Measurements from ENCODE around the gene GDF3.
"Not testable (repeated sequence)": the region's sequence is repeated elsewhere in the genome, so short reads cannot be mapped to it uniquely, and the experiment has no call there.

GDF3 gene

DNA sequence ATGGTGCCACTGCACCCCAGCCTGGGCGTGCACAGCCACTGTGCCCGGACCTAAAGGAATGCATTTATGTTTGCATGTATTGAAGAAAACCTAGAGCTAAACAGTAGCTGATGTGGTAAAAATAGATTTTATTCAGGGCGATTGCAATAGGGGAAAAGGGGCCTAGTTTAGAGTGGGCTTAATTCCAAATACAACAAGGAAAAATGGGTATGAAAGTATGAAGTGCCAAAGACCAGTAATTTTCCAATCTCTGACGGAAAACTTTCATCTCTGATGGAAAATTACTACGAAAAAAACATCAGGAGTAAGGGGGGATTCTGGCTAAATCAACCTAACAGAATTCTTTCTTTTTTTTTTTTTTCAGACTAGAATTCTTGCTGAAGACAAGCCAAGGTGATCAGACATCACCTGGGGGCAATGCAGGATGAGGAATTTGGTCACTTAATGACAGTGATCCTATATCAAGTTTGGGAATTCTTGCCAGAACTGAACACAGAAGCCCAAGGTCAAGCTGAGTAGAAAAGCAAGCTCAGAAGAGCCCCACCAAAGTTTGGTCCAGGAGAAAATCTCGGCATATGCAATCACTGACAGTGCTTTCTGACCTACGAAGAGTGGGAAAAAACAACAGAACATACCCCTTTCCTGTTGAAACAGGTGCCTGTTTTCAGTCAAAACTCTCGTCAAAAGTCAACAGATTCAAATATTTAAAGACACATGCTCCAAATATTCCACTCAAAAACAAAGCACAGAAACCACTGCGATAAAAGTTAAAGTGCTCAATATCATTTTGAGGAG is 16.1 kb downstream of the GDF3 start:
- Histone ChIP-seq H2AFZ (ENCODE audit: low read depth, low read length, severe bottlenecking) (no peak overlapping the region), H3K27me3 (ENCODE audit: low read length) (no peaks in the 10 kb centered on the region)

DNA sequence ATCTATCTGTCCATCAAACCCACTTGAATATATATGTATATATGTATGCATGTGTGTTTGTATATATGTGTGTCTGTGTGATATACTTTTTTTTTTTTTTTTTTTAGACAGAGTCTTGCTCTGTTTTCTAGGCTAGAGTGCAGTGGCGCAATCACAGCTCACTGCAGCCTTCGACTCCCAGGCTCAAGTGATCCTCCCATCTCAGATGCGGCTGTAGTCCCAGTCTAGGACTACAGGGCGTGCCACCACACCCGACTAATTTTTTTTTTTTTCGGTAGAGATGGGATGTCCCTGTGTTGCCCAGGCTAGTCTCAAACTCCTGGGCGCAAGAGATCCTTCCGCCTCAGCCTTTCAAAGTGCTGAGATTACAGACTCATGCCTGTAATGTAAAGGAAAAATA is 16.8 kb downstream of the GDF3 start:
- Histone ChIP-seq H3K27ac (ENCODE audit: low read depth, low read length) (no peak overlapping the region), H3K9me3 (ENCODE audit: insufficient read depth, low read length) (no peaks in the 10 kb centered on the region), H3K9me2 (replicated peaks; ENCODE audit: insufficient read depth, low read length) (no peaks in the 10 kb centered on the region), H3K9ac (ENCODE audit: low read length) (no peak overlapping the region), H3K36me3 (ENCODE audit: low read length) (no peaks in the 10 kb centered on the region), H4K20me1 (ENCODE audit: low read depth, low read length) (no peaks in the 10 kb centered on the region), H3K27me3 (ENCODE audit: low read length) (no peaks in the 10 kb centered on the region), H3K4me3 (ENCODE audit: insufficient read depth, low read length, poor library complexity, severe bottlenecking) (no peak overlapping the region), H2AFZ (ENCODE audit: low read depth, low read length, severe bottlenecking) (no peak overlapping the region), H3F3A (ENCODE audit: insufficient read depth) (no peaks in the 10 kb centered on the region), H3K79me2 (ENCODE audit: insufficient read depth, low read length) (no peaks in the 10 kb centered on the region), H3K4me2 (ENCODE audit: low read depth, low read length, poor library complexity, severe bottlenecking) (no peak overlapping the region)
- TF ChIP-seq EZH2phosphoT487 (conservative IDR thresholded peaks at IDR 0.05; ENCODE audit: low read length) (no peak), CTCF (IDR thresholded peaks at IDR 0.05; ENCODE audit: insufficient read depth, low read length, poor library complexity, severe bottlenecking) (no peak)

More for the DNA sequence above, 16.1 kb downstream of the GDF3 start:
- Histone ChIP-seq H3F3A (ENCODE audit: insufficient read depth) (no peaks in the 10 kb centered on the region), H3K9me3 (ENCODE audit: insufficient read depth, low read length) (no peaks in the 10 kb centered on the region), H3K9me2 (replicated peaks; ENCODE audit: insufficient read depth, low read length) (no peaks in the 10 kb centered on the region), H3K27ac (ENCODE audit: low read depth, low read length) (no peak overlapping the region), H3K4me2 (ENCODE audit: low read depth, low read length, poor library complexity, severe bottlenecking) (no peak overlapping the region), H3K36me3 (ENCODE audit: low read length) (no peaks in the 10 kb centered on the region), H3K9ac (ENCODE audit: low read length) (no peak overlapping the region), H4K20me1 (ENCODE audit: low read depth, low read length) (no peaks in the 10 kb centered on the region), H3K79me2 (ENCODE audit: insufficient read depth, low read length) (no peaks in the 10 kb centered on the region), H3K4me3 (ENCODE audit: insufficient read depth, low read length, poor library complexity, severe bottlenecking) (no peak overlapping the region)
- TF ChIP-seq CTCF (IDR thresholded peaks at IDR 0.05; ENCODE audit: insufficient read depth, low read length, poor library complexity, severe bottlenecking) (no peak), EZH2phosphoT487 (conservative IDR thresholded peaks at IDR 0.05; ENCODE audit: low read length) (no peak)

- not testable (repeated sequence) for H3K36me3 ChIP-seq (ENCODE audit: low read length); H3F3A ChIP-seq (ENCODE audit: insufficient read depth); H3K4me3 ChIP-seq (ENCODE audit: insufficient read depth, low read length, poor library complexity, severe bottlenecking); H3K9ac ChIP-seq (ENCODE audit: low read length); H4K20me1 ChIP-seq (ENCODE audit: low read depth, low read length); H3K27ac ChIP-seq (ENCODE audit: low read depth, low read length); H3K79me2 ChIP-seq (ENCODE audit: insufficient read depth, low read length); H3K9me3 ChIP-seq (ENCODE audit: insufficient read depth, low read length); H3K4me2 ChIP-seq (ENCODE audit: low read depth, low read length, poor library complexity, severe bottlenecking); H3K27me3 ChIP-seq (ENCODE audit: low read length); H2AFZ ChIP-seq (ENCODE audit: low read depth, low read length, severe bottlenecking); H3K9me2 ChIP-seq (replicated peaks; ENCODE audit: insufficient read depth, low read length)
These were observed 18.1 kb downstream of the GDF3 start for GRCh38 chr12:7677432-7677888.

GRCh38 chr12:7675455-7675854 is 20.1 kb downstream of the GDF3 start:
- not testable (repeated sequence) for H3K9me2 ChIP-seq (replicated peaks; ENCODE audit: insufficient read depth, low read length); H3K4me3 ChIP-seq (ENCODE audit: insufficient read depth, low read length, poor library complexity, severe bottlenecking); H4K20me1 ChIP-seq (ENCODE audit: low read depth, low read length); H3K9me3 ChIP-seq (ENCODE audit: insufficient read depth, low read length); H2AFZ ChIP-seq (ENCODE audit: low read depth, low read length, severe bottlenecking); H3F3A ChIP-seq (ENCODE audit: insufficient read depth); H3K27ac ChIP-seq (ENCODE audit: low read depth, low read length); H3K4me2 ChIP-seq (ENCODE audit: low read depth, low read length, poor library complexity, severe bottlenecking); H3K79me2 ChIP-seq (ENCODE audit: insufficient read depth, low read length); H3K36me3 ChIP-seq (ENCODE audit: low read length); H3K9ac ChIP-seq (ENCODE audit: low read length); H3K27me3 ChIP-seq (ENCODE audit: low read length)
